T-helper 1 cell treated with Interleukin-12 subunit alpha and Interleukin-12 subunit beta and Interleukin-4 antibody, amounts not matched to agents 30 μg/mL and 1 μg/mL, for 36 hours (primary cell): ENCODE data around the gene UGT2A2.
A peak's percentile ranks its signal among the peaks of the same experiment; 100 is the strongest.
"Not testable (repeated sequence)": the region's sequence is repeated elsewhere in the genome, so short reads cannot be mapped to it uniquely, and the experiment has no call there.

Source experiments
- H3K27ac Mint-ChIP-seq: one replicate; pipeline ENCODE4 v1.8.0; 2021; ENCODE audit warnings: mild to moderate bottlenecking, mixed read lengths
- H3K27me3 Mint-ChIP-seq: one replicate; pipeline ENCODE4 v1.8.0; 2021; ENCODE audit warnings: low read depth, mixed read lengths
- H3K36me3 Mint-ChIP-seq: one replicate; pipeline ENCODE4 v1.8.0; 2021; ENCODE audit warnings: low read depth, mixed read lengths
- H3K4me1 Mint-ChIP-seq: one replicate; pipeline ENCODE4 v1.8.0; 2021; ENCODE audit warnings: low read depth, mixed read lengths
- H3K4me3 Mint-ChIP-seq: one replicate; pipeline ENCODE4 v1.8.0; 2021; ENCODE audit warnings: mild to moderate bottlenecking, moderate library complexity, mixed read lengths
- H3K9me3 Mint-ChIP-seq: one replicate; pipeline ENCODE4 v1.8.0; 2021; ENCODE audit warnings: mixed read lengths

UGT2A2 gene

GRCh38 chr4:69639542-69639941 lies at the start of gene UGT2A2:
Gene UGT2A2, minus strand, starts transcription at chr4:69639642. Its CDS starts 2 bp downstream, at chr4:69639640.
- H3K4me3 Mint-ChIP-seq = no peak within 1 kb of the TSS
- H3K36me3 Mint-ChIP-seq = no peaks in the 10 kb centered on the region
- H3K27ac Mint-ChIP-seq = no peak within 1 kb of the TSS
- peaks cover 5% of the 10 kb centered on the region for H3K27me3 Mint-ChIP-seq
- H3K4me1 Mint-ChIP-seq = no peaks in the 10 kb centered on the region
- H3K9me3 Mint-ChIP-seq = no peaks in the 10 kb centered on the region

GRCh38 chr4:69684804-69685203 lies 45.4 kb upstream of the UGT2A2 start:
- H3K27me3 Mint-ChIP-seq = peaks cover 6% of the 10 kb centered on the region

GRCh38 chr4:69668680-69669079 lies 29.2 kb upstream of the UGT2A2 start:
- H3K4me1 Mint-ChIP-seq = no peaks in the 10 kb centered on the region

More at GRCh38 chr4:69684804-69685203, 45.4 kb upstream of the UGT2A2 start:
- no peaks in the 10 kb centered on the region for H3K4me1 Mint-ChIP-seq
- no peaks in the 10 kb centered on the region for H3K9me3 Mint-ChIP-seq
- H3K27ac Mint-ChIP-seq = no peak overlapping the region
- no peaks in the 10 kb centered on the region for H3K36me3 Mint-ChIP-seq
- no peak overlapping the region for H3K4me3 Mint-ChIP-seq

GRCh38 chr4:69664009-69664408 lies 24.6 kb upstream of the UGT2A2 start:
- not testable (repeated sequence) for H3K36me3 Mint-ChIP-seq, H3K27ac Mint-ChIP-seq, H3K4me3 Mint-ChIP-seq, H3K27me3 Mint-ChIP-seq
- Mint-ChIP-seq H3K9me3 (peaks cover 16% of the 10 kb centered on the region), H3K4me1 (peaks cover 22% of the 10 kb centered on the region)

More at GRCh38 chr4:69668680-69669079, 29.2 kb upstream of the UGT2A2 start:
- Mint-ChIP-seq H3K9me3 (peaks cover 2% of the 10 kb centered on the region), H3K27ac (no peak overlapping the region), H3K4me3 (no peak overlapping the region), H3K36me3 (no peaks in the 10 kb centered on the region), H3K27me3 (peaks cover 9% of the 10 kb centered on the region)

- peaks cover 22% of the 10 kb centered on the region for H3K4me1 Mint-ChIP-seq
- H3K36me3 Mint-ChIP-seq, H3K27me3 Mint-ChIP-seq: not testable (repeated sequence)
- peaks cover 16% of the 10 kb centered on the region for H3K9me3 Mint-ChIP-seq
- H3K27ac Mint-ChIP-seq = peak overlapping the region; percentile 15
- H3K4me3 Mint-ChIP-seq = peak overlapping the region; percentile 17
Observed at GRCh38 chr4:69661130-69661803, 21.8 kb upstream of the UGT2A2 start.

GRCh38 chr4:69658133-69658532 lies 18.7 kb upstream of the UGT2A2 start:
- H3K27me3 Mint-ChIP-seq = no peaks in the 10 kb centered on the region
- peaks cover 10% of the 10 kb centered on the region for H3K9me3 Mint-ChIP-seq
- no peak overlapping the region for H3K4me3 Mint-ChIP-seq

GRCh38 chr4:69656653-69657158 lies 17.3 kb upstream of the UGT2A2 start:
- peaks cover 19% of the 10 kb centered on the region for H3K4me1 Mint-ChIP-seq
- H3K27ac Mint-ChIP-seq = no peak overlapping the region
- H3K9me3 Mint-ChIP-seq = peaks cover 3% of the 10 kb centered on the region
- no peak overlapping the region for H3K4me3 Mint-ChIP-seq
- H3K27me3 Mint-ChIP-seq = no peaks in the 10 kb centered on the region
- H3K36me3 Mint-ChIP-seq = peaks cover 2% of the 10 kb centered on the region

More at GRCh38 chr4:69658133-69658532, 18.7 kb upstream of the UGT2A2 start:
- Mint-ChIP-seq H3K4me1 (peaks cover 22% of the 10 kb centered on the region), H3K36me3 (peaks cover 2% of the 10 kb centered on the region), H3K27ac (no peak overlapping the region)

GRCh38 chr4:69653147-69653546 lies 13.7 kb upstream of the UGT2A2 start, which contains the start of gene UGT2A1:
Gene UGT2A1, minus strand, starts transcription at chr4:69653247. Its CDS starts 5,603 bp downstream, at chr4:69647644.
- H3K27me3 Mint-ChIP-seq = no peaks in the 10 kb centered on the region
- no peaks in the 10 kb centered on the region for H3K9me3 Mint-ChIP-seq
- no peaks in the 10 kb centered on the region for H3K36me3 Mint-ChIP-seq
- no peaks in the 10 kb centered on the region for H3K4me1 Mint-ChIP-seq
- no peak within 1 kb of the TSS for H3K4me3 Mint-ChIP-seq
- no peak within 1 kb of the TSS for H3K27ac Mint-ChIP-seq

- Mint-ChIP-seq H3K9me3 (no peaks in the 10 kb centered on the region), H3K4me3 (no peak overlapping the region), H3K4me1 (no peaks in the 10 kb centered on the region), H3K27me3 (no peaks in the 10 kb centered on the region), H3K36me3 (no peaks in the 10 kb centered on the region), H3K27ac (no peak overlapping the region)
Observed at GRCh38 chr4:69650872-69651271, 11.4 kb upstream of the UGT2A2 start.

GRCh38 chr4:69649629-69650028 lies 10.2 kb upstream of the UGT2A2 start:
- H3K9me3 Mint-ChIP-seq = no peaks in the 10 kb centered on the region
- H3K4me3 Mint-ChIP-seq = no peak overlapping the region
- H3K4me1 Mint-ChIP-seq = no peaks in the 10 kb centered on the region
- no peak overlapping the region for H3K27ac Mint-ChIP-seq
- no peaks in the 10 kb centered on the region for H3K36me3 Mint-ChIP-seq
- no peaks in the 10 kb centered on the region for H3K27me3 Mint-ChIP-seq

- H3K4me3 Mint-ChIP-seq = no peak overlapping the region
- H3K27me3 Mint-ChIP-seq = no peaks in the 10 kb centered on the region
- H3K36me3 Mint-ChIP-seq = no peaks in the 10 kb centered on the region
- no peaks in the 10 kb centered on the region for H3K4me1 Mint-ChIP-seq
- H3K9me3 Mint-ChIP-seq = no peaks in the 10 kb centered on the region
- no peak overlapping the region for H3K27ac Mint-ChIP-seq
Observed at GRCh38 chr4:69649207-69649606, 9.8 kb upstream of the UGT2A2 start.

- Mint-ChIP-seq H3K4me1 (no peaks in the 10 kb centered on the region), H3K27me3 (peaks cover 5% of the 10 kb centered on the region), H3K36me3 (no peaks in the 10 kb centered on the region), H3K27ac (no peak overlapping the region), H3K4me3 (no peak overlapping the region), H3K9me3 (no peaks in the 10 kb centered on the region)
Observed at GRCh38 chr4:69642961-69643360, 3.5 kb upstream of the UGT2A2 start.

- Mint-ChIP-seq H3K4me3 (no peak overlapping the region), H3K36me3 (no peaks in the 10 kb centered on the region), H3K9me3 (no peaks in the 10 kb centered on the region), H3K4me1 (no peaks in the 10 kb centered on the region), H3K27ac (no peak overlapping the region), H3K27me3 (peaks cover 5% of the 10 kb centered on the region)
Observed at GRCh38 chr4:69640289-69640688, 847 bp upstream of the UGT2A2 start.

- Mint-ChIP-seq H3K9me3 (no peaks in the 10 kb centered on the region), H3K27me3 (no peaks in the 10 kb centered on the region), H3K27ac (no peak overlapping the region), H3K36me3 (no peaks in the 10 kb centered on the region), H3K4me3 (no peak overlapping the region), H3K4me1 (no peaks in the 10 kb centered on the region)
Observed at GRCh38 chr4:69617083-69617694, 22.3 kb downstream of the UGT2A2 start.

- Mint-ChIP-seq H3K9me3 (no peaks in the 10 kb centered on the region), H3K4me1 (no peaks in the 10 kb centered on the region), H3K36me3 (no peaks in the 10 kb centered on the region), H3K4me3 (no peak overlapping the region), H3K27ac (no peak overlapping the region), H3K27me3 (no peaks in the 10 kb centered on the region)
Observed at GRCh38 chr4:69610484-69610883, 29.0 kb downstream of the UGT2A2 start.
